NCI-H82 treated with DMSO at 0.1 percent for 48 hours (cell line): ENCODE results near the gene SMYD5.
"Not testable (repeated sequence)": the region's sequence is repeated elsewhere in the genome, so short reads cannot be mapped to it uniquely, and the experiment has no call there.

Experiments
- DNase-seq: peaks from one replicate; lab custom pipeline; 2025; ENCODE audit not compliant: unreplicated experiment; lab: John Stamatoyannopoulos, UW

The SMYD5 gene

GRCh38 chr2:73214120-73215035 lies at the start of gene SMYD5:
SMYD5 (plus strand) TSS chr2:73214245; CDS start chr2:73214267, 22 bp downstream.
- DNase-seq, result peak; percentile 66

GRCh38 chr2:73165978-73166377 lies 48.1 kb upstream of the SMYD5 start:
- not testable (repeated sequence) for DNase-seq

- DNase-seq, result not testable (repeated sequence)
Measured at GRCh38 chr2:73166813-73167212, 47.2 kb upstream of the SMYD5 start.

- not testable (repeated sequence) for DNase-seq
Measured at GRCh38 chr2:73168348-73168747, 45.7 kb upstream of the SMYD5 start.

- DNase-seq, result not testable (repeated sequence)
Measured at GRCh38 chr2:73170341-73170740, 43.7 kb upstream of the SMYD5 start.

- DNase-seq, result no peak
Measured at GRCh38 chr2:73172963-73173362, 41.1 kb upstream of the SMYD5 start.

- DNase-seq, result no peak
Measured at GRCh38 chr2:73173781-73174180, 40.3 kb upstream of the SMYD5 start.

- no peak for DNase-seq
Measured at GRCh38 chr2:73174244-73174643, 39.8 kb upstream of the SMYD5 start.

GRCh38 chr2:73174941-73175662 lies 38.9 kb upstream of the SMYD5 start:
- DNase-seq, result no peak

GRCh38 chr2:73175663-73176204 lies 38.3 kb upstream of the SMYD5 start:
- DNase-seq, result peak; percentile 15

- no peak for DNase-seq
Measured at GRCh38 chr2:73176205-73176880, 37.7 kb upstream of the SMYD5 start.

- DNase-seq, result peak; percentile 63
Measured at GRCh38 chr2:73176881-73177644, 37.0 kb upstream of the SMYD5 start.

- DNase-seq, result no peak
Measured at GRCh38 chr2:73177645-73178255, 36.3 kb upstream of the SMYD5 start.

- DNase-seq, result no peak
Measured at GRCh38 chr2:73185965-73186364, 28.1 kb upstream of the SMYD5 start.

- DNase-seq, result peak; percentile 66
Measured at GRCh38 chr2:73187549-73187948, 26.5 kb upstream of the SMYD5 start.

- no peak for DNase-seq
Measured at GRCh38 chr2:73197579-73197978, 16.5 kb upstream of the SMYD5 start.

GRCh38 chr2:73200281-73200680 lies 13.8 kb upstream of the SMYD5 start:
- not testable (repeated sequence) for DNase-seq

GRCh38 chr2:73202156-73203054 lies 11.6 kb upstream of the SMYD5 start, which contains the start of gene NOTO:
NOTO (plus strand) TSS chr2:73202574; CDS start chr2:73202667, 93 bp downstream.
- no peak for DNase-seq
